ENCODE data around the gene ARHGAP40. TPM values are rescaled to one million over a fixed set of nuclear protein-coding genes. Genes with fewer than 3 reads are reported as not detected.

The ARHGAP40 gene
- total and polyA plus RNA-seq, 2 experiments from 2014 or later: 0.21 TPM; not detected in 1

- TF ChIP-seq CTCF (conservative IDR thresholded peaks at IDR 0.05; ENCODE audit: low read depth in 2 of 2): no peak
- no peak for TF ChIP-seq ETS1 (IDR thresholded peaks at IDR 0.05)
- no peak for TF ChIP-seq ZNF114 (CRISPR knock-in tag; IDR thresholded peaks at IDR 0.05)
Observed at GRCh38 chr20:38566036-38566598, 35.5 kb upstream of the ARHGAP40 start (continued).

GRCh38 chr20:38569747-38570525, 31.7 kb upstream of the ARHGAP40 start:
- Histone ChIP-seq H3K27me3 (ENCODE audit: insufficient read depth) (no peaks in the 10 kb centered on the region), H3K79me2 (replicated peaks; ENCODE audit: insufficient read depth) (no peaks in the 10 kb centered on the region), H3K4me2 (no peak overlapping the region), H3F3A (replicated peaks; ENCODE audit: low read depth) (no peaks in the 10 kb centered on the region), H3K36me3 (ENCODE audit: insufficient read depth) (peaks cover 13% of the 10 kb centered on the region), H3K9me2 (ENCODE audit: insufficient read depth) (no peaks in the 10 kb centered on the region), H3K4me3 (no peak overlapping the region), H2AFZ (no peak overlapping the region), H4K20me1 (replicated peaks; ENCODE audit: insufficient read depth) (no peaks in the 10 kb centered on the region), H3K4me1 (ENCODE audit: insufficient read depth) (no peaks in the 10 kb centered on the region), H3K27ac (ENCODE audit: low read depth) (no peak overlapping the region)
- ATAC-seq: no peak
- TF ChIP-seq ZNF114 (CRISPR knock-in tag; IDR thresholded peaks at IDR 0.05) (no peak), CREB1 (CRISPR knock-in tag; IDR thresholded peaks at IDR 0.05; ENCODE audit: low read depth) (no peak), STAT1 (IDR thresholded peaks at IDR 0.05; ENCODE audit: unreplicated experiment) (no peak), JUNB (IDR thresholded peaks at IDR 0.05; ENCODE audit: unreplicated experiment) (no peak), ETS1 (IDR thresholded peaks at IDR 0.05) (no peak), ZNF331 (CRISPR knock-in tag; IDR thresholded peaks at IDR 0.05; ENCODE audit: low read depth) (no peak), NANOG (IDR thresholded peaks at IDR 0.05; ENCODE audit: borderline replicate concordance) (no peak), CTCF (conservative IDR thresholded peaks at IDR 0.05; ENCODE audit: low read depth in 2 of 2) (no peak)
- H3K9me3 Mint-ChIP-seq: no peaks in the 10 kb centered on the region
- no peaks in the 10 kb centered on the region for H3K4me1 Mint-ChIP-seq
- H3K27me3 Mint-ChIP-seq (ENCODE audit: insufficient read depth, low read depth, poor library complexity): no peaks in the 10 kb centered on the region
- no peak for DNase-seq (ENCODE audit: low spot score)
- H3K4me3 Mint-ChIP-seq: no peak overlapping the region
- H3K27ac Mint-ChIP-seq: no peak overlapping the region
- H3K36me3 Mint-ChIP-seq (ENCODE audit: low read depth): peaks cover 17% of the 10 kb centered on the region
